Measurements from ENCODE around the gene DHDH.

Gene DHDH

DNA sequence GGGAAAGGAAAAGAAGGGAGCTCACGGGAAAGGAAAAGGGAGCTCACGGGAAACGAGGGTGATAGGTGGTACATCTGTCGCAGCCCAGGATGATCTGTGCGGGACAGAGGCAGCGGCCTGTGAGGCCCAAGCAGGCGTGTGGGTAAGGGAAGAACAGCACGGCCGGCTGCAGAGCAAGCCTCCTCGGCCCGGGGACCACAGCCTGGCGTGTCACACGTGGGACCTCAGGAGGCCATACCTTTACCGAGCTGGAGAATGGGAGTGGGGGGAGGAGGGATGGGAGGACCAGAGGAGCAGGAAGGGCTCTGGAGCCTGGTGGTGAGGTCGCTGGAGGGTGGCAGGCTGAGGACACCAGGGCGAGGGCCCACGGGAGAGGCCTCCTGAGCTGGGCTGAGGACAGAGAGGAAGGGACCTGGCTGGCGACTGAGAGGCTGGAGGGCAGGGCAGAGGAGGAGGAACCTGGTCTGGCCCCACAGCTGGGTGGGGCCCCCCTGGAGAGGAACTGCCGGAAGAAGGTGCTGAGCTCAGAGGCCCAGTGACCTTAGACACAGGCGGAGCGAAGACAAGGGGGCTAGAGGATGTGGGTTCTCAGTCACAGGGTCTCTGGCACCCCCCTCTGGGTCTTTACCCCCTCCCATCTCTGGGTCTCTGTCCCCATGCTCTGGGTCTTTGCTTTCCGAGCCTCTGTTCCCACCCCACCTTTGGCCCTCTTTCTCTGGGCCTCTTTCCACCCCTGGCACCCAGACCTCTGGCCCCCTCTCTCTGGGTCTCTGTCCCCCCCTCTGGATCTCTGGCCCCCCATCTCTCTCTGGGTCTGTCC lies 28.7 kb downstream of the DHDH start:
- Mint-ChIP-seq H3K4me3 (peak overlapping the region; percentile 85), H3K27me3 (ENCODE audit: low read depth) (no peaks in the 10 kb centered on the region), H3K27ac (peak overlapping the region; percentile 93), H3K4me1 (ENCODE audit: low read depth) (peaks cover 52% of the 10 kb centered on the region), H3K36me3 (ENCODE audit: low read depth) (peaks cover 45% of the 10 kb centered on the region), H3K9me3 (no peaks in the 10 kb centered on the region)
- DNase-seq (ENCODE audit: low spot score), result peak; percentile 42

- Mint-ChIP-seq H3K27ac (peak overlapping the region; percentile 93), H3K27me3 (ENCODE audit: low read depth) (no peaks in the 10 kb centered on the region), H3K4me1 (ENCODE audit: low read depth) (peaks cover 51% of the 10 kb centered on the region), H3K9me3 (no peaks in the 10 kb centered on the region), H3K4me3 (peak overlapping the region; percentile 85), H3K36me3 (ENCODE audit: low read depth) (peaks cover 43% of the 10 kb centered on the region)
- no peak for DNase-seq (ENCODE audit: low spot score)
Measured at GRCh38 chr19:48962849-48963165, 29.3 kb downstream of the DHDH start.

- H3K9me3 Mint-ChIP-seq, result no peaks in the 10 kb centered on the region
- peak overlapping the region; percentile 85 for H3K4me3 Mint-ChIP-seq
- peak overlapping the region; percentile 93 for H3K27ac Mint-ChIP-seq
- peak; percentile 73 for DNase-seq (ENCODE audit: low spot score)
- H3K4me1 Mint-ChIP-seq (ENCODE audit: low read depth), result peaks cover 49% of the 10 kb centered on the region
- no peaks in the 10 kb centered on the region for H3K27me3 Mint-ChIP-seq (ENCODE audit: low read depth)
- H3K36me3 Mint-ChIP-seq (ENCODE audit: low read depth), result peaks cover 42% of the 10 kb centered on the region
Measured at GRCh38 chr19:48963371-48964204, 30.1 kb downstream of the DHDH start.

DNA sequence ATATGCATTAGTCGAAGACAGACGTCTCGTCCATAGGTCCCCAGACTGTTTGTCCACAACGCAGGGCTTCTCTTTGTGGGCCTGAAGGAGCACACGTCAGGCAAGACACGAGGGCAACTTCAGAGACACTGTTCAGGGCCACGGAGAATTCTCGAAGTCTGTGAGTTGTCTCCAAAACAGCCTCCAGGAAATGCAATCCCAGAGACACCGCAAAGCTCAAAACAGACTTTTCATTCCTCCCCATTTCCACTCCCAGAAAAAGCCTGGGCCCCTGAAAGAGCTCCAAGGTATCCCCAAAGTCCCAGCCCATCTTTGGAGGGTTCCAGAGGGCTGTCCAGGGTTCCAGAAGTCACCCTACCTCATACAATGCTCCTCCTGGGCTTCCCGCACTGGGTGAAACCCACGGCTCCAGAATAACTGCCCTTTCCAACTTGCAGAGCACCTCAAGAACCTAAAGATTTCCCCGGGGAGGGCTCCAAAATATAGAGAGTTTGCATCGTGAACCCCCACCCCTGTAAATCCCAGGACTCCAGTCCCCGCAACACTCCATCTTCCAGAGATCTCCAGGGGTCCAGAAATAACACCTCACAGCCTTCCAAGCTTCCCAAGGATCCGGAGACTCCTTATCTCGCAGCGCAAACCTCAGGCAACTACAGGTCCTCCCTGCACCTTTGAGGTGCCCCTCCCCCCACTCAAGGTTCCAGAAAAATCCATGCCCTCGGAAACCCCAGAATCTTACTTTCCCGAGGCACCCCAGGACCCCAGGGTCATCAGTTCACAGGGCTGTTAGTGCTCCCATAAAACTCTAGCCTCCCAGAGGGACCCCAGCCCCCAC lies 30.9 kb downstream of the DHDH start:
- Mint-ChIP-seq H3K4me1 (ENCODE audit: low read depth) (peaks cover 48% of the 10 kb centered on the region), H3K4me3 (peak overlapping the region; percentile 85), H3K27me3 (ENCODE audit: low read depth) (no peaks in the 10 kb centered on the region), H3K9me3 (no peaks in the 10 kb centered on the region), H3K27ac (peak overlapping the region; percentile 93), H3K36me3 (ENCODE audit: low read depth) (peaks cover 44% of the 10 kb centered on the region)
- peak; percentile 10 for DNase-seq (ENCODE audit: low spot score)

- H3K4me1 Mint-ChIP-seq (ENCODE audit: low read depth), result peaks cover 43% of the 10 kb centered on the region
- H3K36me3 Mint-ChIP-seq (ENCODE audit: low read depth), result peaks cover 42% of the 10 kb centered on the region
- H3K4me3 Mint-ChIP-seq, result peak within 1 kb of the TSS; percentile 85
- no peaks in the 10 kb centered on the region for H3K27me3 Mint-ChIP-seq (ENCODE audit: low read depth)
- DNase-seq (ENCODE audit: low spot score), result peak; percentile 94
- H3K27ac Mint-ChIP-seq, result peak within 1 kb of the TSS; percentile 93
- H3K9me3 Mint-ChIP-seq, result no peaks in the 10 kb centered on the region
Measured at GRCh38 chr19:48965040-48965805, 31.7 kb downstream of the DHDH start, which contains the start of gene FTL. Gene FTL (plus strand): TSS chr19:48965309. CDS start chr19:48965508, 199 bp downstream.

DNA sequence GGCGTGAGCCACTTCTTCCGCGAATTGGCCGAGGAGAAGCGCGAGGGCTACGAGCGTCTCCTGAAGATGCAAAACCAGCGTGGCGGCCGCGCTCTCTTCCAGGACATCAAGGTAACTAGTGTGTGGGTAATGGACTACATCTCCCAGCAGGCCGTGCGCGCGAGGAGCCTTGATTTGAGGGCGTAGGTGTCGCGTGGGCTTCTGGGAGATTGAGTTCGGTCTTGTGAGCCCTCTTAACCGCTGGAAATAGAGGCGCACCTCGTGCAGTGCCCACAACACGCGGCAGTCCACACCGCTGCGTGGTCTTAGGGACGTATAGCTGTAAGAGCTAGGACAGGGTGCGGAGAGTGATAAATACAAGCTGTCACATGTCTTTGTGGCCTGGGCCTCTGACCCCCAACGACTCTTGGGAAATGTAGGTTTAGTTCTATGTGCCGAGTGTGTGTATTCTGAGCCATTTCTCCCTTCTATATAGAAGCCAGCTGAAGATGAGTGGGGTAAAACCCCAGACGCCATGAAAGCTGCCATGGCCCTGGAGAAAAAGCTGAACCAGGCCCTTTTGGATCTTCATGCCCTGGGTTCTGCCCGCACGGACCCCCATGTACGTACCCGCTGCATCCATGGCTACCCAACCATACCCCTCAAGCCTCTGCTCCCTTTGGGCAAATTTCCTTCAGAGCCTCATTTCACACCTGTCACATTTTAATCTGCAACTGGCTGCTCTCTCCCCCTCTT lies 32.5 kb downstream of the DHDH start:
- Mint-ChIP-seq H3K4me1 (ENCODE audit: low read depth) (peaks cover 44% of the 10 kb centered on the region), H3K27ac (peak overlapping the region; percentile 93), H3K4me3 (peak overlapping the region; percentile 85), H3K36me3 (ENCODE audit: low read depth) (peaks cover 43% of the 10 kb centered on the region), H3K9me3 (no peaks in the 10 kb centered on the region), H3K27me3 (ENCODE audit: low read depth) (no peaks in the 10 kb centered on the region)
- DNase-seq (ENCODE audit: low spot score), result peak; percentile 89

GRCh38 chr19:48966541-48967345 lies 33.2 kb downstream of the DHDH start:
- peak overlapping the region; percentile 85 for H3K4me3 Mint-ChIP-seq
- no peaks in the 10 kb centered on the region for H3K27me3 Mint-ChIP-seq (ENCODE audit: low read depth)
- H3K36me3 Mint-ChIP-seq (ENCODE audit: low read depth), result peaks cover 39% of the 10 kb centered on the region
- H3K4me1 Mint-ChIP-seq (ENCODE audit: low read depth), result peaks cover 41% of the 10 kb centered on the region
- no peak for DNase-seq (ENCODE audit: low spot score)
- no peaks in the 10 kb centered on the region for H3K9me3 Mint-ChIP-seq
- peak overlapping the region; percentile 93 for H3K27ac Mint-ChIP-seq

DNA sequence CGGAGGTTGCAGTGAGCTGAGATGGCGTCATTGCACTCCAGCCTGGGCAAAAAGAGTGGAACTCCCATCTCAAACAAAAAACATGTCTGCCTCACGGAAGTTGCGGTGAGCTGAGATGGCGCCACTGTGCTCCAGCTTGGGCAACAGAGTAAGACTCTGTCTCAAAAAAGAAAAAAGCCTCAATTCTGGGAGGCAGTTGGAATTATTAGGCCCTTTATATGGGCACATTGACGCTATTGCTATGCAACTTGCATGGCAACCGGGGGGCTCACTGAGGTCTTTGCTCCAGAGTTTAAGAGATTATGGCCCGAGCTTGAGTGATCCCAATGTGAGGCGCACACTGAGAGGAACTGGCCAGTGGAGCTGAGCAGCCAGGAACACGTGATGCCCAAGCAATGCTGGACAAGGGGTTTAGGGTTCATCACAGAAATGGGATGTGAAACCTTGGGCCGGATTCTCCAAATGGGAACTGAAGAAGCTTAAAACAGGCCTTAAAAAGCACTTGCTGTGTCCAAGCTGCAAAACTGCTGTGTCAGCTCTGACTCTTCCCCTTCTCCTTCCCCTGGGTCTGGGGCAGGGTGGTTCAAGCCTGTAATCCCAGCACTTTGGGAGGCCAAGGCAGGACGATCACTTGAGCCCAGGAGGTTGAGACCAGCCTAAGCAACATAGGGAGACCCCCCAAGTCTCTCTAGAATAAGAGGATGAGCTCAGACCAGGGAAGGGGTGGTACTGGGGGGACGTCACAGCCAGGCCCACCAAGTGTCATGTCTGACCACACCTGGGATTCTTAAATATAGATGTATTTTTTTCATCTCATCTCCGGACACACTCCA lies 34.1 kb downstream of the DHDH start:
- H3K27me3 Mint-ChIP-seq (ENCODE audit: low read depth), result no peaks in the 10 kb centered on the region
- H3K9me3 Mint-ChIP-seq, result no peaks in the 10 kb centered on the region
- peak overlapping the region; percentile 26 for H3K27ac Mint-ChIP-seq
- no peak for DNase-seq (ENCODE audit: low spot score)
- H3K4me1 Mint-ChIP-seq (ENCODE audit: low read depth), result peaks cover 35% of the 10 kb centered on the region
- peaks cover 34% of the 10 kb centered on the region for H3K36me3 Mint-ChIP-seq (ENCODE audit: low read depth)
- H3K4me3 Mint-ChIP-seq, result peak overlapping the region; percentile 24

DNA sequence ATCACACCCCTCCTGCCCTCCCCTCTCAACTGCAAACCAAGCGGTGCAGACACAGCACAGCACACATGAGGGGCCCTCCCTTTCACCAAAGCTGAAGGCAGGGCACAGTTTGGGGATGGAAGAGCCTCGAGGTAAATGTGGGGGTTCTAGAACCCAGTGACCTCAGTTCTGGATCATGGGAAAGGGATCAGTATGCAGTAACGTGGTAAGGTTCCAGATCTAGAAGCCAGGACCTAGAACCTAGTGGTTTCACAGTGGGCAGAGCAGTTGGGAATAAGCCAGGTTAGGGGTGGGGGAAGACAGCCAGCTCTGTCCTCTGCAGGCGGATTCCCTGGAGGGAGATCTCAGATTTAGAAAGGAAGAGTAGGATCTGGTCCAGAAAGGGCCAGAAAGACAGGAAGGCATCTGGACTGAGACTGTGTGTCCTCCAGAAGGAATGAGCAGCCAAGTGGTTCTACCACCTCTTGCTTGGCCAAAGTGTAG lies 34.7 kb downstream of the DHDH start:
- no peaks in the 10 kb centered on the region for H3K27me3 Mint-ChIP-seq (ENCODE audit: low read depth)
- peaks cover 32% of the 10 kb centered on the region for H3K4me1 Mint-ChIP-seq (ENCODE audit: low read depth)
- peak overlapping the region; percentile 24 for H3K27ac Mint-ChIP-seq
- no peaks in the 10 kb centered on the region for H3K9me3 Mint-ChIP-seq
- peaks cover 37% of the 10 kb centered on the region for H3K36me3 Mint-ChIP-seq (ENCODE audit: low read depth)
- no peak overlapping the region for H3K4me3 Mint-ChIP-seq
- no peak for DNase-seq (ENCODE audit: low spot score)

GRCh38 chr19:48968813-48969218 lies 35.3 kb downstream of the DHDH start:
- DNase-seq (ENCODE audit: low spot score), result no peak
- H3K4me3 Mint-ChIP-seq, result no peak overlapping the region
- no peaks in the 10 kb centered on the region for H3K9me3 Mint-ChIP-seq
- H3K4me1 Mint-ChIP-seq (ENCODE audit: low read depth), result peaks cover 28% of the 10 kb centered on the region
- H3K27me3 Mint-ChIP-seq (ENCODE audit: low read depth), result no peaks in the 10 kb centered on the region
- H3K36me3 Mint-ChIP-seq (ENCODE audit: low read depth), result peaks cover 37% of the 10 kb centered on the region
- H3K27ac Mint-ChIP-seq, result no peak overlapping the region

GRCh38 chr19:48969276-48970138 lies 36.0 kb downstream of the DHDH start:
- no peak overlapping the region for H3K27ac Mint-ChIP-seq
- H3K27me3 Mint-ChIP-seq (ENCODE audit: low read depth), result no peaks in the 10 kb centered on the region
- H3K36me3 Mint-ChIP-seq (ENCODE audit: low read depth), result peaks cover 37% of the 10 kb centered on the region
- peaks cover 21% of the 10 kb centered on the region for H3K4me1 Mint-ChIP-seq (ENCODE audit: low read depth)
- no peak for DNase-seq (ENCODE audit: low spot score)
- no peaks in the 10 kb centered on the region for H3K9me3 Mint-ChIP-seq
- no peak overlapping the region for H3K4me3 Mint-ChIP-seq

Data from T-helper 2 cell treated with Interferon-gamma antibody and Interleukin-4, amounts not matched to agents 5 μg/mL and 100 μg/mL, for 36 hours (primary cell).